Measurements from ENCODE around the gene NFATC3.

DNA sequence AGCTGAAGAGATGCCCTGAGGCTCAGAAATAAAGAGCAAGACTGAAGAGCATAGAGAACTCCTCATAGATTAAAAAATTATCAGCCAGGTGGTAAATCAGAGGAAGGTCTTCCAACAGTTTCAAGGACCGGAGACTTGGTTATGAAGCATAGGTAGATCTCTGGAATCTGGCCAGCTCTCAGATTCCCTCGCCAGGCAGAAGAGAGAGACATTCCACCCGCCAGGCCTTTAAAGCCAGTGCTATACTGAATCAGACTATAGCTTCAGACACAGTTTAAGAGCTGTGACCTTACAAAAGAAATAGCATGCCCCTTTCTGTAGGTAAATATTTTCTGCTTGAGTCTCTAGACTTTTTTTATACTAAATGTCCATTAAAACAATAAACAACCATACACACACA lies 70.3 kb downstream of the NFATC3 start:
- TF ChIP-seq, protein P1, sequence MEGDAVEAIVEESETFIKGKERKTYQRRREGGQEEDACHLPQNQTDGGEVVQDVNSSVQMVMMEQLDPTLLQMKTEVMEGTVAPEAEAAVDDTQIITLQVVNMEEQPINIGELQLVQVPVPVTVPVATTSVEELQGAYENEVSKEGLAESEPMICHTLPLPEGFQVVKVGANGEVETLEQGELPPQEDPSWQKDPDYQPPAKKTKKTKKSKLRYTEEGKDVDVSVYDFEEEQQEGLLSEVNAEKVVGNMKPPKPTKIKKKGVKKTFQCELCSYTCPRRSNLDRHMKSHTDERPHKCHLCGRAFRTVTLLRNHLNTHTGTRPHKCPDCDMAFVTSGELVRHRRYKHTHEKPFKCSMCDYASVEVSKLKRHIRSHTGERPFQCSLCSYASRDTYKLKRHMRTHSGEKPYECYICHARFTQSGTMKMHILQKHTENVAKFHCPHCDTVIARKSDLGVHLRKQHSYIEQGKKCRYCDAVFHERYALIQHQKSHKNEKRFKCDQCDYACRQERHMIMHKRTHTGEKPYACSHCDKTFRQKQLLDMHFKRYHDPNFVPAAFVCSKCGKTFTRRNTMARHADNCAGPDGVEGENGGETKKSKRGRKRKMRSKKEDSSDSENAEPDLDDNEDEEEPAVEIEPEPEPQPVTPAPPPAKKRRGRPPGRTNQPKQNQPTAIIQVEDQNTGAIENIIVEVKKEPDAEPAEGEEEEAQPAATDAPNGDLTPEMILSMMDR (conservative IDR thresholded peaks at IDR 0.05): no peak
- TF ChIP-seq EZH2 (IDR thresholded peaks at IDR 0.05; ENCODE audit: low read depth): no peak

Measured in PC-9 (cell line).